Psoas muscle (tissue), 8 donors: ENCODE results near the gene TCF25. TPM values are rescaled to one million over a fixed set of nuclear protein-coding genes. Genes with fewer than 3 reads are reported as not detected.

Source experiments
- ATAC-seq, 4 donors: fragments of 200-7000 bp; cut with Tn5 transposase; one replicate each; pipeline ENCODE4 v1.9.1; 2020; ENCODE audit warnings: moderate library complexity in 3 of 4, mild to moderate bottlenecking in 2 of 4
- DNase-seq, 2 donors: peaks; one replicate each; pipeline ENCODE4 v3.0.0-alpha.2; 2020
- H3K27ac ChIP-seq: fragments of 200-600 bp; one replicate; pipeline ENCODE4 v1.8.0; 2022
- H3K27me3 ChIP-seq, 3 donors: fragments of 200-600 bp in 1 of 3; one replicate each; pipeline versions ENCODE4 v1.6.1 to v1.8.0; 2013 to 2022; ENCODE audit warnings: low read length in 2 of 3, mild to moderate bottlenecking in 2 of 3, moderate library complexity in 1 of 3; ENCODE audit not compliant: insufficient read depth in 3 of 3
- H3K36me3 ChIP-seq, 2 donors: fragments of 200-600 bp in 1 of 2; one replicate each; pipeline versions ENCODE4 v1.6.1 to v1.8.0; 2013 to 2022; ENCODE audit warnings: low read depth in 1 of 2, mild to moderate bottlenecking in 1 of 2, moderate library complexity in 1 of 2; ENCODE audit not compliant: insufficient read depth in 1 of 2
- H3K4me1 ChIP-seq: fragments of 200-600 bp; one replicate; pipeline ENCODE4 v1.8.0; 2022
- H3K4me3 ChIP-seq: fragments of 200-600 bp; one replicate; pipeline ENCODE4 v1.8.0; 2022; ENCODE audit warnings: mild to moderate bottlenecking
- H3K9me3 ChIP-seq: fragments of 200-600 bp; one replicate; pipeline ENCODE4 v1.8.0; 2022
- WGBS, 3 donors: extraction: QIAGEN DNeasy Blood & Tissue Kit; methylation state at CpG; one replicate each; pipeline versions ENCODE4 v1.1.6 to v1.1.7; 2013; 5-methylcytosine and 5-hydroxymethylcytosine counted together
- intact Hi-C, 2 donors: fragments of 100-400 bp; cut with DNase I; formaldehyde crosslinking; loops; one replicate each; pipeline versions ENCODE4 v1.11.0 to v1.14.2; 2022
- polyA plus RNA-seq, 3 donors: library from polyadenylated mRNA; stranded (reverse); fragments of 200-250 nt; gene quantifications; one replicate each; pipeline ENCODE4 v1.2.3, GENCODE V29; 2013
- total RNA-seq, 4 donors: library from RNA; stranded (reverse); fragmentation: NEBNext Ultra II Directional in 2 of 4; extraction: Animal tissue kit (Norgen Biotek cat#: 25700) in 2 of 4; gene quantifications; one replicate each; pipeline versions ENCODE4 v1.2.1 to v1.2.4, GENCODE V29; 2021 to 2023
- TF ChIP-seq, protein P1 (sequence below): fragments of 200-600 bp; IDR thresholded peaks from one replicate; pipeline ENCODE4 v1.8.0; 2022; ENCODE audit warnings: antibody characterized with exemption
- donor health status: healthy with polysubstance abuse.
- donor health status: DM: no; HTN: no; CAD: no; lungs with moderate emphysema.
- donor health status: Bipolar disorder and iron deficiency.
- donor health status: healthy.
- donor health status: DM: yes; HTN: yes; CAD: no.
- donor health status: DM: no; HTN: no; CAD: no.
- donor health status: DM: no; HTN: no; CAD: no.
- donor health status: DM: yes; HTN: yes; CAD: no.

Gene TCF25
- total and polyA plus RNA-seq, 7 donors, result 46.1 to 93.6 (median 57.6) TPM

DNA sequence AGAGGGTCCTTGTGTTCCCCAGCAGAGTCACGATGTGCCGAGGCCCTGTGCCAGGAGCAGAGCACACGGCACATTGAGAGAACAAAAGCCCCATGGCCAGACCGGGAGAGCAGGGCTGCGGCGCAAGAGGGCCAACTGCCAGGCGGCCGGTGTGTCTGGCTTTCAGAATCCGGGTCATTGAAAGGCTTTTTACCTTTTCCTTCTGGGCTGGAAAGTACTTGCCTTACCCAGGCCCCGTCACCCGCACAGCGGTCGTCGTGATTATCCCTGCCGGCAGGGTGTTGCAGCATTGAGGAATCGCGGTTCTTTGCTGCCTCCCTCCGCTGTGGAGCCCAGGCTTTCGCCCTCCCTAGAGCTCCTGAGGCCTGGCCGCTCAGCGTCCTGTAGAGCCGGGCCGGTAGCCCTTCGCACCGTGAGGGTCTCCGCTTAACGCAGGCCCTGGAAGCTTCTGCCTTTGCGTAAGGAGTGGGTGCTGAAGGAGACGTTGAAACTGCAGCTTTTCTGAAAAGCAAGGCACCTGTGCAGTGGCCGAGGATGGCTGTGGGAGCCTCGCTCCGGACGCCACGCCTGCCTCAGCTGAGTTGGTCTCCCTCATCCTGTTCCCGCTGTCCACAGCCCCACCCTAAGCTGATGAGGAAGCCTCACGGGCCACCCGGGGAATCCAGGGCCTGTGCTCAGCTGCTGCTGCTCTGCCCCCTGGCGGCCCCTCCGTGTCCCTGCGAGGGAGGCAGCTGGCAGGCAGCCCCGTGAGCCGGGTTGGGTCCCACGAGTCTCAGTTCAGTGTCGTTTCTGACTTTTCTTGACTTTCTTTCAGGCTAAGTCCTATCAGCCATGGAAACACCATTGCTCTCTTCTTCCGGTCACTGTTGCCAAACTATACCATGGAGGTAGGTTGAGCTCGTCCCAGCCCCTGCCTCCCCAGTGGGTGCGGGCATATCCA is 36.7 kb downstream of the TCF25 start:
- no peaks in the 10 kb centered on the region for H3K27me3 ChIP-seq
- intact Hi-C loops, result no loop called here
- no peak overlapping the region for H3K27ac ChIP-seq
- no peaks in the 10 kb centered on the region for H3K9me3 ChIP-seq
- TF ChIP-seq, protein P1, sequence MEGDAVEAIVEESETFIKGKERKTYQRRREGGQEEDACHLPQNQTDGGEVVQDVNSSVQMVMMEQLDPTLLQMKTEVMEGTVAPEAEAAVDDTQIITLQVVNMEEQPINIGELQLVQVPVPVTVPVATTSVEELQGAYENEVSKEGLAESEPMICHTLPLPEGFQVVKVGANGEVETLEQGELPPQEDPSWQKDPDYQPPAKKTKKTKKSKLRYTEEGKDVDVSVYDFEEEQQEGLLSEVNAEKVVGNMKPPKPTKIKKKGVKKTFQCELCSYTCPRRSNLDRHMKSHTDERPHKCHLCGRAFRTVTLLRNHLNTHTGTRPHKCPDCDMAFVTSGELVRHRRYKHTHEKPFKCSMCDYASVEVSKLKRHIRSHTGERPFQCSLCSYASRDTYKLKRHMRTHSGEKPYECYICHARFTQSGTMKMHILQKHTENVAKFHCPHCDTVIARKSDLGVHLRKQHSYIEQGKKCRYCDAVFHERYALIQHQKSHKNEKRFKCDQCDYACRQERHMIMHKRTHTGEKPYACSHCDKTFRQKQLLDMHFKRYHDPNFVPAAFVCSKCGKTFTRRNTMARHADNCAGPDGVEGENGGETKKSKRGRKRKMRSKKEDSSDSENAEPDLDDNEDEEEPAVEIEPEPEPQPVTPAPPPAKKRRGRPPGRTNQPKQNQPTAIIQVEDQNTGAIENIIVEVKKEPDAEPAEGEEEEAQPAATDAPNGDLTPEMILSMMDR, result peak; percentile 73
- peaks cover 0 to 58% of the 10 kb centered on the region in 2 donors for H3K36me3 ChIP-seq
- DNase-seq (peak; percentile 83 to 89), ATAC-seq (peak; percentile 68 to 76 (median 72))
- H3K4me1 ChIP-seq, result peaks cover 4% of the 10 kb centered on the region
- 58 to 65% (median 63%) methylated on average over 46 to 47 of the region's 47 CpGs for WGBS, 3 donors
- no peak overlapping the region for H3K4me3 ChIP-seq

DNA sequence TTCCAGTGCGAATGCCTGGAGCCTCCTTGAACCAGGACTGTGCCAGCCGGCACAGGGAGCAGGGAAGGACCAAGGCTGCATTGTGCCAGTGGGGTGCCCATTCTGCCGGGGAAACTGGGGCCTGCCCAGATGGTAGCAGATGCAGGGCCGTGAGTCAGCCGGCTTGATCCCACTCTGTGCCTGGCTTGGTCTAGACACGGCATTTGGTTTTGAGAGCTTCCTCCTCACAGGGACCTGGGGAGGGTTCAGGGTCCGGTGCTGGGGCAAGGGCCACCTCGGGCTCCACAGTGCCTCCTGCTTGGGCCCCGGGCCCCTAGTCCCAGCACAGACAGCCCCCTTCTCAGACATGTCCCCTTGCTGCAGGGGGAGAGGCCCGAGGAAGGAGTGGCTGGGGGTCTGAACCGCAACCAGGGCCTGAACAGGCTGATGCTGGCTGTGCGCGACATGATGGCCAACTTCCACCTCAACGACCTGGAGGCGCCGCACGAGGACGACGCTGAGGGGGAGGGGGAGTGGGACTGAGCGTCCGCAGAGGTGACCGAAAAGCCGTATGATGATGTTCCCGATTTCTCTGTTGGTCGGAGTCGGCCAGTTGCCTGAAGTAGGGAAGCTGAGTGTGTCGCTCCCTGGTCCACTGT is 37.4 kb downstream of the TCF25 start:
- TF ChIP-seq, protein P1, result no peak
- Histone ChIP-seq H3K9me3 (no peaks in the 10 kb centered on the region), H3K4me3 (no peak overlapping the region), H3K36me3 (peaks cover 0 to 50% of the 10 kb centered on the region in 2 donors), H3K27ac (no peak overlapping the region), H3K27me3 (no peaks in the 10 kb centered on the region), H3K4me1 (peaks cover 4% of the 10 kb centered on the region)
- DNase-seq (peak in 1 of 2 donors; percentile 53), ATAC-seq (peak in 3 of 4 donors; percentile 4 to 10 (median 9))
- intact Hi-C loops, result no loop called here
- 91 to 95% (median 92%) methylated on average over 27 of the region's 27 CpGs for WGBS, 3 donors

DNA sequence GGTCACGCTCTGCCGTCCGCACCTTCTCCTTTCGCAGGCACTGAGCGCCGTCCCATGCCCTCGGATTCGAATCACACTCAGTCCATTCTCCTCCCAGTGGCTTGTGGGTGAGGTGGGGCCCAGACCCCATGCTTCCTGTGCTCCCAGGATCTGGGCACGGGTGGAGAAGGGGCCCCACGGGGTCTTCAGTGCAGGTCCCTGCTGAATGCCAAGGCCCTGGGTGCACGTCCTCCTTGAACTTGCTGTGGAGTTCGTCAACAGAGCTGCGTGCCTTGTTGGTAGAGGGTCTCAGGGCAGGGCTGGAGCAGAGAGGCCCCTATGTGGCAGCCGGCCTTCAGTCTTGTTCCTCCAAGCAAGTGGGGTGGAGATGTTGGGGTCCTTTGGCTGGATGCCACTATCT is 38.0 kb downstream of the TCF25 start:
- Histone ChIP-seq H3K27me3 (no peaks in the 10 kb centered on the region), H3K9me3 (no peaks in the 10 kb centered on the region), H3K4me1 (peaks cover 4% of the 10 kb centered on the region), H3K4me3 (no peak overlapping the region), H3K27ac (no peak overlapping the region), H3K36me3 (peaks cover 0 to 44% of the 10 kb centered on the region in 2 donors)
- intact Hi-C loops, result no loop called here
- 92 to 93% (median 92%) methylated on average over 14 of the region's 14 CpGs for WGBS, 3 donors
- no peak for ATAC-seq
- peak in 1 of 2 donors; percentile 42 for DNase-seq
- TF ChIP-seq, protein P1, result no peak

DNA sequence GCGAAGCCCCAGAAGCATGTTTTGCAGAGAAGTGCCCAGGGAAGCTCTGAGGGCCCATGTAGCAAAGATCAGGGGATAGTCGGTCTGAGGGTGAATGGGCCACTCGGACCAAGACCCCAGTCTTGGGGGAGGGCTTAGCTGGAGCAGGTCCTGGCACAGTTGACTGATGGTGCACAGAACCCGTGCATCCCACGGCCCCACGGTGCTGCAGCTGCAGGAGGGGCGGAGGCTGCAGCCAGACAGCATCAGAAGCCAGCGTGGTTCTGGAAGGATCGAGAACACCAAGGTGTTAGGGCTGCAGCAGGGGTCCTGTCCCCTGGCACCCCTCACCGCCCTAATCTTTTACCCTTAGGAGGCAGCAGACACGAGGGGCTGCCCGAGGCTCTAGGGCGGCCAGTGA is 38.8 kb downstream of the TCF25 start:
- WGBS, 3 donors, result 81 to 93% (median 82%) methylated on average over 13 of the region's 13 CpGs
- no peaks in the 10 kb centered on the region for H3K9me3 ChIP-seq
- peak in 1 of 2 donors; percentile 52 for DNase-seq
- ATAC-seq, result no peak
- H3K36me3 ChIP-seq, result peaks cover 0 to 37% of the 10 kb centered on the region in 2 donors
- no peaks in the 10 kb centered on the region for H3K27me3 ChIP-seq
- no peak overlapping the region for H3K27ac ChIP-seq
- no peak overlapping the region for H3K4me3 ChIP-seq
- H3K4me1 ChIP-seq, result peaks cover 4% of the 10 kb centered on the region
- TF ChIP-seq, protein P1, result no peak
- intact Hi-C loops, result no loop called here
